ENCODE data around the gene PYGB.
"Not testable (repeated sequence)": the region's sequence is repeated elsewhere in the genome, so short reads cannot be mapped to it uniquely, and the experiment has no call there.

Gene PYGB

DNA sequence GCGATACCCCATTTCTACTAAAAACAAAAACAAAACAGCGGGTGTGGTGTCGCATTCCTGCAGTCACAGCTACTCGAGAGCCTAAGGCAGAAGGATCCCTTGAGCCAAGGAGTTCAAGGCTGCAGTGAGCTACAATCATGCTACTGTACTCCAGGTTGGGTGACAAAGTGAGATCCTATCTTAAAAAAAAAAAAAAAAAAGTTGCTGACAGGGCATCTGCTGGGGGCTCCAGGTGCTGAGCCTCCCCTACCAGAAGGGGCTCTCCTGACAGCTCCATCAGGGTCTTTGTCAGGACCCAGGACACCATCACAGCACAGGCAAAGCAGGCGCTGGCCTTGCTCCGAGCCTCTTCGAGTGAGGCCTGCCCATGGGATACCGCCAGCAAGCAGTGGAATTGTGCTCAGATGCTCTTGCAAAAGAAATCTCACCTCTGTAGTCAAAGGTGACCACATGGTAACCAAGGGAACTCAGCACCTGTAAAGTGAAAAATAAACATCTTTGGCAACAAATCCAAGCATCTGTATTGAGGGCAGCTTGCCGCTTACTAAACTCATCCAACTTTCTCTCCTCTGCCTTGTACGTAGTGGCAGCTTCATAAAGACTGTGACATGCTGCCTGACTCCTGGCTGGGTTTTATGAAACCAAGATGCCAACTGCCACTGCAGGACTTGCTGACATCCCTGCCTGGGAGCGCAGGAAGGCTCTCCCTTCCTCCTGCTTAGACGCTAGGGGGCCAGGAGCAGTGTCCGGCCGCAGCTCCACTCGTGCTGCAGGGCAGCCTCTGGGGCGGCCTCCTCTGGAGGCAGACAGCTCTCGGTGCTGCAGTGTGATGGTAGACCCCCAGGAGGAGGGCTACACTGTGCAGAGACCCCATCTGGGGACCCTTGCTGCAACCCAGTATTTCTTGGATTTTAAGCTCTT lies 66.9 kb downstream of the PYGB start:
- no peak for DNase-seq (ENCODE audit: low spot score)

GRCh38 chr20:25315418-25316210 lies 67.7 kb downstream of the PYGB start:
- DNase-seq (ENCODE audit: low spot score), result no peak

DNA sequence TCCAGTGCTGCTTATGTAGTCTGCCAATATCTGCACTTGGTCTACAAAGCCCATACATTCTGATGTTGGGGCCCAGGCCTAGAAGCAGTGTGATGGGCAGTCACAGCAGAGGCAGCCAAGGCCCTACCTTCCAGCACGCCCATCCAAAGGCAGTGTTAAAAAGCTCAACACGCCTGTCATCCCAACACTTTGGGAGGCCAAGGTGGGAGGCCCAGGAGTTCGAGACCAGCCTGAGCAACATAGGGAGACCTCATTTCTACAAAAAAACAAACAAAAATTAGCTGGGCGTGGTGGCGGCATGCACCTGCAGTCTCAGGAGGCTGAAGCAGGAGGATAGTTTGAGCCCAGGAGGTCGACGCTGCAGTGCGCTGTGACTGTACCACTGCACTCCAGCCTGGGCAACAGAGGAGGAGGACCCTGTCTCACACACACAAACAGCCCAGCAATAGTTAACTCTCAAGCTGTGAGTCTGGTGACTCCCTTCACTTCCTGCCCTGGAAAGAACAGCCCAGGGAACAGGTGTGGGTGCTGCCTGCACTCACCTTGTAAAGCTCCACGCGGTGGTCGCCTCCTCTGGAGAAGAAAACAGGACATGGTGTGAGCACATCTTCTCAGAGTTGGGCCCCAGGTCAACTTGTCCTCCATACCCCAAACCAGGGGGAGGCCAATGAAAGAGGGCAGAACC lies 68.8 kb downstream of the PYGB start:
- DNase-seq (ENCODE audit: low spot score), result no peak

DNA sequence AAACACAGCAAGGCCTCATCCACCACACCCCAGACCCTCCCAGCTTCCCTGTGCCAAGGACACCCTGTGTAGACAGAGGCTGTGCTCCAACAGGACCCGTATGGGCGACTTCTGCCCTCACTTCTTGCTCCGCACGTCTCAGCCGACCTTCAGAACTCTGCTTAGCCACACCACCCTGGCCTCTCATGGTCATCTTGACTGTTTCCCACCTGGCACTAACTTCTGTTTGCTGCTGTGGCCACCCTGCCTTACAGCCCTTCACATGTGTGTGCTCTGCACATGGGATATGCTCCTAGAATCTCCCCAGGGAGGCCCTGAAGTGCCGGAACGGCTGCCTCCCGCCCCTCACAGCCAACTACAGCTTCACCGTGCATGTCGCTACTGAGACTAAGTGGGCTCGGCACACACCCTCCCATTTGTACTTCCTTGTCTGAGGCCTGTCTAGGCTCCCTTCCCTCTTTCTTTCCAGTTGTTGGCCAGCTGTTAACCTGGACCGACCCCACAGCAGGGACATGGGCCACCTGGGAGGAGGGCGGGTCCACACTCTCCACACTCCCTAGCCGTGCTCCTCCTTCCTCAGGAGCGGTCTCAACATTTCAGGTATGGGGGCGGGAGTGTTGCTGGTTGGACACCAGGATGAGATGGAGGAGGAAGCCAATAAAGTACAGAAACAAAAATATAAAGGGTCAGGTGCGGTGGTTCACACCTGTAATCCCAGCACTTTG lies 69.6 kb downstream of the PYGB start:
- no peak for DNase-seq (ENCODE audit: low spot score)

GRCh38 chr20:25318471-25319240 lies 70.8 kb downstream of the PYGB start:
- no peak for DNase-seq (ENCODE audit: low spot score)

DNA sequence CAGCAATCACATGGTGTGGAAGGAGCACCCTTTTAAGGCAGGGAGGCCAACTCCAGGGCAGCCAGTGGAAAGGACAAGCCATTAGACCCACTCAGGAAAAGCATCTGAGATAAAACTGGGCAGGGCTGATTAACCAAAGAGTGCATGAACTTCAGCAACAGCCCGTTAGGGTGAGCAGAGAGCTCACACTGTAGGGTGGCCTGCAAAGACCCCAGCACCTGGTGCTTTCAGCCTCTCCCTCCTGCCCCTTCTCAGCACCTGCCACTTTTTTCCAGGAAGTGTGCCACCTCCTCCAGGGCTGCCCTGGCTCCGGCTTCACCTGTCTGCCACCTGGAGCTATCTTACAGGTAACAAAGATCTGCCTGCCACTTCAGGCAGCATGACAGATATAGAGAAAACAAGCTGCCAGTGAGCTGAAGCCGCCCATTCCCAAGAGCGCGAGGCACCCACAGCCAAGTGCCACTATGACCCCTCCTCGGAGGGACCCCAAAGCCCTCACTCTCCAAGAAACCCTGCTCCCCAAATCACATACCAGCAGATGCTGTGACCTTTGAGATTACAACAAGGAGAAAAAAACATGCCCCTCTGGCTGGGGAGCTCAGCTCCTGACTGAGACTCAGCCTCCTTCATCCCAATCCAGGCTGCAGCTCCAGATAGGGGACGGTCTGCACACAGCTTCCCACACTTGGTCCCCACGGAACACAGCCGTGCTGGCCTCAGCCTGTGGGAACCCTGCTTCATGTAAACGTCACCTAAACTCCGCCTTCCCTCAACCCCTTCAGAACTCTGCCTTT lies 71.6 kb downstream of the PYGB start:
- no peak for DNase-seq (ENCODE audit: low spot score)

DNA sequence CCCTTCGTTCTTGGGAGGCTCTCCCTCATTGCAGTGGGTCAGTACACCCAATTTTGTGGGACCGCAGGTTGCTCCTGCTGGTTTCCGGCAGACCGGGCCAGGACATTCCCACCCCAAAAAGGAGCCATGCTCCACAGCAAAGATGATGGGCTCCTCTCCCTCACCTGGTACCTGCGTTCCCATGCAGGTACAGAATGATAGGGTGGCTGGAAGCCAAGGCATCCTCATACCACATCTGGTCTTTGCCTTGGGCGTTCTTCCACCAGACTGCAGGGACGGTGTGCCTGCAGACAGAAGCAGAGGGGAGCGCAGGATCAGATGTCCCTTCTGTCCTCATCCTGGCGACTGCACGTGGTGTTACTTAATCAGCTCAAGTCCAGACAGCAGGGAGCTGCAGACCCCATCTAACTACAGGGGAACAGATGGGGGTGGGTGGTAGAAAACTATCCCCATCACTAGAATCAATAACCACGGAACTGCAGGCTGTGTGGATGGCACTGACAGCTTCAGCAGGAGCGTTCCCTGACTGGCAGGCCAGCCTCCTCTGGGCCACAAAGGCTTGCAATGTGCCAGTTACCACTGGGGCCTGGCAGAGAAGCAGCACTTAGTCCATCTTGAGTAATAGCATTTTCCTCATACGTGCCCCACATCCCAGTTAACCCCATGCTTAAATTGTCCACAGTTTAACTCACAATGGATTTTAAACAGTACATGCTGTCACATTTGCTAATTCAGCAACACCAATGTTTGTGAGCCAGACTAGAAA lies 72.3 kb downstream of the PYGB start:
- no peak for DNase-seq (ENCODE audit: low spot score)

GRCh38 chr20:25321262-25321831 lies 73.5 kb downstream of the PYGB start:
- no peak for DNase-seq (ENCODE audit: low spot score)

GRCh38 chr20:25321991-25322390 lies 74.1 kb downstream of the PYGB start:
- no peak for DNase-seq (ENCODE audit: low spot score)

DNA sequence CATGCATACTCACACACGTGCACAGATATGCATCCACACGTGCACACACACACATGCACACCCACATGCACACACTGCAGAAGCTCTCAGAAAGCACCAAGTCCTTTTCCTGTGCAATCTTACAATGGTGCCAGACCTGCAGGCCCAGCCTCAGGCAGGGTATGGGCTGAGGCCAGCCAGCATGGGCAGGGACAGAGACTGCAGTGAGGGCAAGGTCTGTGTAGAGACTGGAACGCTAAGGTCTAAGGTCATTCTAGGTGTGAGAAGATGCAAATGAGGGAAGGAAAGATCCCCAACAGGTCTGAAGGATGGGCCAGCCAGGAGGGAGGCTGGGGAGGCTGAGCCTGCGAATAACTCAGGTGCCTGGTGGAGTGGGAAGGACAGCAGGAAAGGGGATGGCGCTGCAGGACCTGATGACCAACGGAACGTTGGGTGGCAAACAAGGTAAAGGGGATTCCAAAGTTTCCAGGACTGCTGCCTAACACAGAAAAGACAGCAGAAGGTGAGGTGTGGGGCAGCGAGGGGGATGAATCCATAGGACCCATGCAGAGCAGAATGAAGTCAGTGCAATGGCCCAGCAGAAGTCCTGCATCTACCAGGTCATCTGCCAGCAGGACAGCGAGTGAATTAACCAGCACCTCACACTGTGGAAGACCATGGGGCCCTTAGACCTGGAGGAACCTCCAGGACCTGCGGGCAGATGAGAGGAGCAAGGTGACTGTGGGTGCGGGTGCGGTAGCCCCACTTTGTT lies 75.8 kb downstream of the PYGB start:
- no peak for DNase-seq (ENCODE audit: low spot score)

GRCh38 chr20:25324412-25324811 lies 76.5 kb downstream of the PYGB start:
- DNase-seq (ENCODE audit: low spot score), result no peak

DNA sequence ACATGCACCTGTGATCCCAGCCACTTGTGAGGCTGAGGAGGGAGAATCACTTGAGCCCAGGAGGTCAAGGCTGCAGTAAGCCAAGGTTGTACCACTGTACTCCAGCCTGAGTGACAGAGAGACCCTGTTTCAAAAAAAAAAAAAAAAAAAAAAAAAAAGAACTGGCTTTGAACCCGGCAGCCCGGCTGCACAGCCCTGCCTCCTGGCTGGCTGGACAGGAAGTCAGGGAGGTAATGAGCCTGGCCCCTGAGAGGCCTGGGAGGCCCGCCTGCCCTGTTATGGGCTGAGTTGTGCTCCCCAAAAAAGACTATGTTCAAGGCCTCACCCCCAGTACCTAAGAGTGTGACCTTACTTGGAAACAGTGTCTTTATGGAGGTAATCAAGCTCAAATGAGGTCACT lies 77.2 kb downstream of the PYGB start:
- no peak for DNase-seq (ENCODE audit: low spot score)

- no peak for DNase-seq (ENCODE audit: low spot score)
Observed at GRCh38 chr20:25325997-25326396, 78.1 kb downstream of the PYGB start.

DNA sequence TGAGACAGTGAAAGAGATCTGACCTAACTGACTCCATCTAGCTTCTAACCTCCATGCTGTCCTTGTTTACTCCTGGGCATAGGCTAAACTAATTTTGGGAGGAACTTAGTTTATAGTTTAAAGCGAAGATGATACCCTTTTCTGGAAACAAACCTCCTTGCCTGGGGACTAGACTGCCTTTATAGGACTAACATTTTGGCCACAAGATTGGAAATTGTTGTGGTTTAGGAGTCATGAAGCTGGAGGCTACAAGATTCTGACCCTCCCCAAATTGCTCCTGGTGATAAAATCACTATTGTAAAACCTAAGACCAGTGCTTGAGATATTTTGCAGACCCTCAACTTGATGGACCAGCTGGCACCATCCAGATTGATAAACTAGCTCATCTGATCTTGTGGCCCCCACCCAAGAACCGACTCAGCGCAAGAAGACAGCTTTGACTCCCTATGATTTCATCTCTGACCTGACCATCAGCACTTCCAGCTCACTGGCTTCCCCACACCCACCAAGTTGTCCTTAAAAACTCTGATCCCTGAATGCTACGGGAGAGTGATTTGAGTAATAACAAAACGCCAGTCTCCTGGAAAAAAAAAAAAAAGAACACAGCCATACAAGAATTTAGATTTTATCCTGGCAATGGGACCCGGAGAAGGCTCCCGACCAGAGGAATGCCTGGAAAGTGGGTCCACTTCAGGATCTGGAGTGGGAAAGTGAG lies 79.8 kb downstream of the PYGB start:
- DNase-seq (ENCODE audit: low spot score), result no peak

DNA sequence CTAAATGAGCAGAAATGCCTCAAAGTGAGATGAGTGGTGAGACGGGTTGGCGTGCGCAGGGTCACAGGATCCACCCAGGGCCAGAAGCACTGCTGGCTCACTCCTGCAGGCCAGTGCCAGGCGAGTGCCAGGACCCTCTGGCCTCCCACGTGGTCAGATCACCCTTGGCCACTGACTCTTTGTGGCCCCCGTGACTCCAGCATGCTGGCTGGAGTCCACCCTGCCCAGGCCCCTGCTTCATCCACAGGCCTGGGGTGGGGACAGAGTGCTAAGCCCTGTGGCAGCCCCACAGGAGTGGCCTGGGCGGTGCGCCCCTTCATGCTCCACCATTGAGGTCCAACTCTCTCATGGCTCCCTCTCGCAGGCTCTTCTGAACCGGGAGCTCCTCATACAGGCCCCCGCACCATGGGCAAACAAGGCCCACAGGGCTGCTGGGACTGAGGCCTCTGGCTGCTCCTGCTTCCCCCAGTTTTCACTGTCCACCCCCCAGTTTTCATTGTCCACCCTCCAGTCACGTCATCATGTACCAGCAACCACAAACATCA lies 81.1 kb downstream of the PYGB start:
- DNase-seq (ENCODE audit: low spot score), result no peak

DNA sequence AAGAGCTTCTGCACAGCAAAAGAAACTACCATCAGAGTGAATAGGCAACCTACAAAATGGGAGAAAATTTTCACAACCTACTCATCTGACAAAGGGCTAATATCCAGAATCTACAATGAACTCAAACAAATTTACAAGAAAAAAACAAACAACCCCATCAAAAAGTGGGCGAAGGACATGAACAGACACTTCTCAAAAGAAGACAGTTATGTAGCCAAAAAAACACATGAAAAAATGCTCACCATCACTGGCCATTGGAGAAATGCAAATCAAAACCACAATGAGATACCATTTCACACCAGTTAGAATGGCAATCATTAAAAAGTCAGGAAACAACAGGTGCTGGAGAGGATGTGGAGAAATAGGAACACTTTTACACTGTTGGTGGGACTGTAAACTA lies 87.1 kb downstream of the PYGB start:
- not testable (repeated sequence) for DNase-seq (ENCODE audit: low spot score)

All from ecto neural progenitor cell (in vitro differentiated cells).